ENCODE data around the gene PRR35. TPM values are rescaled to one million over a fixed set of nuclear protein-coding genes. Genes with fewer than 3 reads are reported as not detected.

The PRR35 gene
- total and polyA plus RNA-seq, 12 donors = not detected

DNA sequence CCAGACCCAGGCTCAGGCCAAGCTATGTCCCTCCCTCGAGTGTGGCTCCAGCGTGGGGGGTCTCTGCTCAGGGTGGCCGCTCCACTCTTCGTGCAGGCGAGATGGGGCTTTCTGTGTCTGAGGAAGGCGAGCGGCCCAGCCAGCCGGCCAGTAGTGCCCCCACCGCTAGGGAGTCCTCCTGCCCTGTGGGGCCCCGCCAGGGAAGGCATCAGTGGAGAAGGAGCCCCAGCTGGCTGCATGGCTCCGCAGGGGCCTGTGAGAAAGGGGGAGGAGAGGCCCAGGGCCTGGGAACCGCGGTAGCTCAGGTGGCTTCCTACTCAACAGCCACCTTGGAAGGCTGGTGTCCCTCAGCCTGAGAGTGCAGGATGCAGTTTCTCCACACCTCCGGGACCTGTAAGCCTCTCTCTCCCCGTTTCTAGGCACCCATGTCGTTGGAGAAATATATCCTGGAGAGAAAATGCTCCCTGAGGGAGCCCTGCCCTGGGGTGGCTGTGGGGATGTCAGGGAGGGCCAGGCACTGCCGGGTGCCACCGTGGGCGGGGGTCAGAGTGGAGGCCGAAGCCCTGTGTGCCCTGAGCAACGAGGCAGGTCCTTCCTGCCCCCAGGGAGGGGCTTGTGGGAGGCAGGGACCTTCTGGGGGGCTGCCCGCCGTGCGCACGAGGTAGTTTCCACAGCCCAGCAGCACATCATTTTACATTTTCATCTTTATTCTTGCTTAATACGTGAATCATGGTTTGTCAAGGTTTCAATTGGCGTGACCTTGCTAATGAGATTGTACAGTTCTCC lies 12.9 kb downstream of the PRR35 start:
- H3K36me3 ChIP-seq = peaks cover 0 to 40% (median 12%) of the 10 kb centered on the region in 9 donors
- no peak overlapping the region for H3K4me3 ChIP-seq
- intact Hi-C loops (cut with DNase I) = no loop called here
- H3K9me3 ChIP-seq = no peaks in the 10 kb centered on the region
- WGBS, 2 donors = 79 to 89% methylated on average over 27 of the region's 27 CpGs
- no peak overlapping the region for H3K27ac ChIP-seq
- no peaks in the 10 kb centered on the region for H3K27me3 ChIP-seq
- H3K4me1 ChIP-seq = peaks cover 6 to 22% (median 19%) of the 10 kb centered on the region in 9 donors
- ATAC-seq (no peak), DNase-seq (no peak)
- TF ChIP-seq, protein P1, sequence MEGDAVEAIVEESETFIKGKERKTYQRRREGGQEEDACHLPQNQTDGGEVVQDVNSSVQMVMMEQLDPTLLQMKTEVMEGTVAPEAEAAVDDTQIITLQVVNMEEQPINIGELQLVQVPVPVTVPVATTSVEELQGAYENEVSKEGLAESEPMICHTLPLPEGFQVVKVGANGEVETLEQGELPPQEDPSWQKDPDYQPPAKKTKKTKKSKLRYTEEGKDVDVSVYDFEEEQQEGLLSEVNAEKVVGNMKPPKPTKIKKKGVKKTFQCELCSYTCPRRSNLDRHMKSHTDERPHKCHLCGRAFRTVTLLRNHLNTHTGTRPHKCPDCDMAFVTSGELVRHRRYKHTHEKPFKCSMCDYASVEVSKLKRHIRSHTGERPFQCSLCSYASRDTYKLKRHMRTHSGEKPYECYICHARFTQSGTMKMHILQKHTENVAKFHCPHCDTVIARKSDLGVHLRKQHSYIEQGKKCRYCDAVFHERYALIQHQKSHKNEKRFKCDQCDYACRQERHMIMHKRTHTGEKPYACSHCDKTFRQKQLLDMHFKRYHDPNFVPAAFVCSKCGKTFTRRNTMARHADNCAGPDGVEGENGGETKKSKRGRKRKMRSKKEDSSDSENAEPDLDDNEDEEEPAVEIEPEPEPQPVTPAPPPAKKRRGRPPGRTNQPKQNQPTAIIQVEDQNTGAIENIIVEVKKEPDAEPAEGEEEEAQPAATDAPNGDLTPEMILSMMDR (IDR thresholded peaks at IDR 0.05) = no peak

DNA sequence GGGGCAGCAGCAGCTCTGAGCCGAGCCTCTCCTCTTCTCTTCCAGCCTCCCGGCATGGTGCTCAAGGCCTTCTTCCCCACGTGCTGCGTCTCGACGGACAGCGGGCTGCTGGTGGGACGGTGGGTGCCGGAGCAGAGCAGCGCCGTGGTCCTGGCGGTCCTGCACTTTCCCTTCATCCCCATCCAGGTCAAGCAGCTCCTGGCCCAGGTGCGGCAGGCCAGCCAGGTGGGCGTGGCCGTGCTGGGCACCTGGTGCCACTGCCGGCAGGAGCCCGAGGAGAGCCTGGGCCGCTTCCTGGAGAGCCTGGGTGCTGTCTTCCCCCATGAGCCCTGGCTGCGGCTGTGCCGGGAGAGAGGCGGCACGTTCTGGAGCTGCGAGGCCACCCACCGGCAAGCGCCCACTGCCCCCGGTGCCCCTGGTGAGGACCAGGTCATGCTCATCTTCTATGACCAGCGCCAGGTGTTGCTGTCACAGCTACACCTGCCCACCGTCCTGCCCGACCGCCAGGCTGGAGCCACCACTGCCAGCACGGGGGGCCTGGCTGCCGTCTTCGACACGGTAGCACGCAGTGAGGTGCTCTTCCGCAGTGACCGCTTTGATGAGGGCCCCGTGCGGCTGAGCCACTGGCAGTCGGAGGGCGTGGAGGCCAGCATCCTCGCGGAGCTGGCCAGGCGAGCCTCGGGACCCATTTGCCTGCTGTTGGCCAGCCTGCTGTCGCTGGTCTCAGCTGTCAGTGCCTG lies 14.0 kb downstream of the PRR35 start:
- 95 to 96% methylated on average over 43 to 46 of the region's 46 CpGs for WGBS, 2 donors
- Histone ChIP-seq H3K4me1 (peaks cover 1 to 19% (median 10%) of the 10 kb centered on the region in 9 donors), H3K36me3 (peaks cover 0 to 40% (median 12%) of the 10 kb centered on the region in 9 donors), H3K4me3 (no peak overlapping the region), H3K27ac (no peak overlapping the region), H3K27me3 (no peaks in the 10 kb centered on the region), H3K9me3 (no peaks in the 10 kb centered on the region)
- no peak for DNase-seq
- TF ChIP-seq, protein P1 (IDR thresholded peaks at IDR 0.05) = no peak
- no peak for ATAC-seq
- intact Hi-C loops (cut with DNase I) = no loop called here

DNA sequence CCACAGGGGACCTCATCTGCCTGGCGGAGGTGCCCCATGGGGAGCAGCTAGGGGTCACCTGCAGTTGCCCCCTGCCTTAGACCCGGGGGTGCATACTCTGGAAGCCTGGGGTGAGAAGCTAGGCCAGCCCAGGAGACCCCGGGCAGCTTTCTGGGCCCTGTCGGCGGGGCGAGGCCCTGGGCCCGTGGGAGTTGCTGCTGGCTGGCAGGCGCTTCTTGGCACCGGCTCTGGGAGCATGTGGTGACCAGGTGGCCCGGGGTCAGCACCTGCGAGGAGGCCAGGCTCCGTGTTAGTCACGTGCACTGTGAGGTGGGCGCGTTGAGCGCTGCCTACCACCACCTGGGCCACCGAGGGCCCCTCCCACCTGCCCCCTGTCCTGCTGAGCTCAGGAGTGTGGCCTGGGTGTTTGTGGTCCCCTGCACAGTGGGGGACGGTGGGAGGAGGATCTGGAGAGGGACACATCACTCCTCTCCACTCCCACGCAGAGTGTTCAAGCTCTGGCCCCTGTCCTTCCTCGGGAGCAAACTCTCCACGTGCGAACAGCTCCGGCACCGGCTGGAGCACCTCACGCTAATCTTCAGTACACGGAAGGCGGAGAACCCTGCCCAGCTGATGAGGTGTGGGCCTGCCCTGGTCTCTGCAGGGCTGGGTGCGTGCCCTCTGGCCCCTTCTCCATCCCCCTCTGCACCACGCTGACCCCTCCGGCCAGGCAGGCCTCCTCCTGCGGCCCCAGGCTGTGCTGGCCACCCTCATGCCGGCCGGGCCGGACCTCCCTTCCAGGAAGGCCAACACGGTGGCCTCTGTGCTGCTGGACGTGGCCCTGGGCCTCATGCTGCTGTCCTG lies 15.4 kb downstream of the PRR35 start:
- Histone ChIP-seq H3K4me1 (peaks cover 0 to 13% (median 3%) of the 10 kb centered on the region in 9 donors), H3K27me3 (no peaks in the 10 kb centered on the region), H3K36me3 (peaks cover 0 to 43% (median 12%) of the 10 kb centered on the region in 9 donors), H3K4me3 (no peak overlapping the region), H3K9me3 (no peaks in the 10 kb centered on the region), H3K27ac (no peak overlapping the region)
- TF ChIP-seq, protein P1 (IDR thresholded peaks at IDR 0.05) = no peak
- intact Hi-C loops (cut with DNase I) = loop anchor here in 2 of 10 donors (5.0 kb wide), 2 partner anchors 82 to 87 kb away; no protein-coding TSS in a partner anchor
- ATAC-seq (no peak), DNase-seq (no peak)
- WGBS, 2 donors = 85 to 91% methylated on average over 36 of the region's 36 CpGs

Data from heart right ventricle (tissue), 16 donors.